HG02571 (cell line): ENCODE results near the gene RAD9A.

Experiments used
- ATAC-seq: cut with Tn5 transposase; IDR thresholded peaks from one replicate; pipeline ENCODE4 v1.9.1; 2021; ENCODE audit warnings: mild to moderate bottlenecking, moderate library complexity; ENCODE audit not compliant: unreplicated experiment

Gene RAD9A

GRCh38 chr11:67437809-67438157 lies 46.0 kb downstream of the RAD9A start:
- ATAC-seq, result no peak

- ATAC-seq, result no peak
Observed at GRCh38 chr11:67438158-67438902, 46.5 kb downstream of the RAD9A start.

- no peak for ATAC-seq
Observed at GRCh38 chr11:67439321-67440228, 47.8 kb downstream of the RAD9A start.

GRCh38 chr11:67440229-67441097 lies 48.7 kb downstream of the RAD9A start:
- no peak for ATAC-seq

- ATAC-seq, result no peak
Observed at GRCh38 chr11:67441098-67441563, 49.3 kb downstream of the RAD9A start.

GRCh38 chr11:67441731-67442351 lies 50.1 kb downstream of the RAD9A start:
- ATAC-seq, result no peak

- no peak for ATAC-seq
Observed at GRCh38 chr11:67442504-67443404, 51.0 kb downstream of the RAD9A start.

- no peak for ATAC-seq
Observed at GRCh38 chr11:67445515-67445914, 53.7 kb downstream of the RAD9A start.
